DOHH2 (cell line): Measurements from ENCODE around the gene PGM2L1.

Experiments used
- H3F3A ChIP-seq: fragments of 200-600 bp; sonication (generic), shearing (Covaris generic); 2 replicates; pipeline ENCODE4 v1.6.0; 2016; ENCODE audit warnings: antibody characterized with exemption, mild to moderate bottlenecking; ENCODE audit not compliant: control insufficient read depth, insufficient read depth
- H3K27ac ChIP-seq: fragments of 200-600 bp; sonication (generic); 2 replicates; pipeline ENCODE4 v1.5.1; 2014; ENCODE audit warnings: low read depth, mild to moderate bottlenecking, low read length, moderate library complexity
- H3K27me3 ChIP-seq: fragments of 200-600 bp; sonication (generic); 2 replicates; pipeline ENCODE4 v1.6.1; 2014; ENCODE audit warnings: mild to moderate bottlenecking, low read length, mixed read lengths; ENCODE audit not compliant: control insufficient read depth
- H3K36me3 ChIP-seq: fragments of 200-600 bp; sonication (generic); 2 replicates; pipeline ENCODE4 v1.6.1; 2014; ENCODE audit warnings: mild to moderate bottlenecking, low read length, moderate library complexity, mixed read lengths; ENCODE audit not compliant: control insufficient read depth
- H3K4me1 ChIP-seq: fragments of 200-600 bp; sonication (generic); 2 replicates; pipeline ENCODE4 v1.6.1; 2014; ENCODE audit warnings: mild to moderate bottlenecking, low read length, mixed read lengths; ENCODE audit not compliant: control insufficient read depth
- H3K4me2 ChIP-seq: fragments of 200-600 bp; sonication (generic); 2 replicates; pipeline ENCODE4 v1.6.0; 2014; ENCODE audit warnings: mild to moderate bottlenecking, low read length, moderate library complexity
- H3K4me3 ChIP-seq: fragments of 200-600 bp; sonication (generic); 2 replicates; pipeline ENCODE4 v1.5.1; 2014; ENCODE audit warnings: mild to moderate bottlenecking, low read length, mixed read lengths
- H3K79me2 ChIP-seq: fragments of 200-600 bp; sonication (generic); 2 replicates; pipeline ENCODE4 v1.6.1; 2014; ENCODE audit warnings: mild to moderate bottlenecking, low read length, mixed read lengths; ENCODE audit not compliant: control insufficient read depth
- H3K9me2 ChIP-seq: fragments of 200-600 bp; sonication (generic); replicated peaks from 2 replicates; pipeline ENCODE4 v1.6.1; 2014; ENCODE audit warnings: mild to moderate bottlenecking, low read length, mixed read lengths; ENCODE audit not compliant: control insufficient read depth
- H3K9me3 ChIP-seq: fragments of 200-600 bp; sonication (generic); 2 replicates; pipeline ENCODE4 v1.6.1; 2014; ENCODE audit warnings: antibody characterized with exemption, low read length, mixed read lengths; ENCODE audit not compliant: control insufficient read depth, insufficient read depth
- H4K20me1 ChIP-seq: fragments of 200-600 bp; sonication (generic); 2 replicates; pipeline ENCODE4 v1.6.0; 2014; ENCODE audit warnings: low read depth, mild to moderate bottlenecking, antibody characterized with exemption, low read length, moderate library complexity; ENCODE audit not compliant: control insufficient read depth, insufficient read depth
- EZH2phosphoT487 ChIP-seq: fragments of 200-600 bp; sonication (generic); IDR thresholded peaks from 2 replicates; pipeline ENCODE4 v1.6.1; 2017; ENCODE audit warnings: borderline replicate concordance, mild to moderate bottlenecking, antibody characterized with exemption, low read length, moderate library complexity, mixed read lengths
- TF ChIP-seq, protein P1 (sequence below): fragments of 200-600 bp; sonication (generic); IDR thresholded peaks from one replicate; pipeline ENCODE4 v1.5.1; 2014; ENCODE audit warnings: antibody characterized with exemption, mild to moderate bottlenecking, low read depth, low read length; ENCODE audit not compliant: poor library complexity, severe bottlenecking

The PGM2L1 gene

DNA sequence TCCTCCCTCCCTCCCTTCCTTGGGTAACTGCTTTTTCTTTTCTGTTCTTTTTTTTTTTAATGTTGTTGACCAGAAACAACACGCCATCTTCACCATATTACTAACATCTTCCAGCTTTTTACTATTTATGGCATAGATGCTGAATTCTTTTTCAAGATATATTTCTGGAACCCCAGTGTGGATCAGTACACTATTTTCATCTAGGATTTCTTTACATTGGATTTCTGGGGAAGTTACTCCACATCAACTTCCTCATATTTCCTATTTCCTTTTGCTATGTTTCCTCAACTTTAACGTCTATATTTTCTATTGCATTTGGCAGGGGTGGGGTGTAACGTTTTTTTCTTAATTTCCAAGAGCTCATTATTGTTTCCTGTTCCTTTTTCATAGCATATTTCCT is 7.0 kb downstream of the PGM2L1 start:
- H3K27me3 ChIP-seq = peaks cover 13% of the 10 kb centered on the region
- H3K9me3 ChIP-seq = no peaks in the 10 kb centered on the region
- no peak for TF ChIP-seq EZH2phosphoT487
- TF ChIP-seq, protein P1, sequence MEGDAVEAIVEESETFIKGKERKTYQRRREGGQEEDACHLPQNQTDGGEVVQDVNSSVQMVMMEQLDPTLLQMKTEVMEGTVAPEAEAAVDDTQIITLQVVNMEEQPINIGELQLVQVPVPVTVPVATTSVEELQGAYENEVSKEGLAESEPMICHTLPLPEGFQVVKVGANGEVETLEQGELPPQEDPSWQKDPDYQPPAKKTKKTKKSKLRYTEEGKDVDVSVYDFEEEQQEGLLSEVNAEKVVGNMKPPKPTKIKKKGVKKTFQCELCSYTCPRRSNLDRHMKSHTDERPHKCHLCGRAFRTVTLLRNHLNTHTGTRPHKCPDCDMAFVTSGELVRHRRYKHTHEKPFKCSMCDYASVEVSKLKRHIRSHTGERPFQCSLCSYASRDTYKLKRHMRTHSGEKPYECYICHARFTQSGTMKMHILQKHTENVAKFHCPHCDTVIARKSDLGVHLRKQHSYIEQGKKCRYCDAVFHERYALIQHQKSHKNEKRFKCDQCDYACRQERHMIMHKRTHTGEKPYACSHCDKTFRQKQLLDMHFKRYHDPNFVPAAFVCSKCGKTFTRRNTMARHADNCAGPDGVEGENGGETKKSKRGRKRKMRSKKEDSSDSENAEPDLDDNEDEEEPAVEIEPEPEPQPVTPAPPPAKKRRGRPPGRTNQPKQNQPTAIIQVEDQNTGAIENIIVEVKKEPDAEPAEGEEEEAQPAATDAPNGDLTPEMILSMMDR = no peak

DNA sequence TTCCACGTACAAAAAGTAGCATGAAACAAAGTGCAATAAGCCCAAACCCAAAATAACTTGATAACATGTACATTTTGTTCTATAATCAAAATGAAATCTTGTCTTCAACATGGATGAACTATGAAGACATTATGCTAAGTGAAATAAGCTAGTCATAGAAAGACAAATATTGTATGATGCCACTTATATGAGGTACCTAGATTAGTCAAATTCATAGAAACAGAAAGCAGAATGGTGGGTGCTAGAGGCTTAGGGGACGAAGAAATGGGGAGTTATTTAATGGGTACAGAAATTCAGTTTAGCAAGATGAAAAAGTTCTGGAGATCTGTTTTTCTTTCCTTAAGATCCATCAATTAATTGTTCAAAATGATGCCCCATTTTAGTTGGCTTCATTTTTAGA is 7.5 kb downstream of the PGM2L1 start:
- H3K4me2 ChIP-seq = no peak overlapping the region
- H3F3A ChIP-seq = no peaks in the 10 kb centered on the region
- no peaks in the 10 kb centered on the region for H4K20me1 ChIP-seq
- H3K4me1 ChIP-seq = no peaks in the 10 kb centered on the region
- no peak for TF ChIP-seq EZH2phosphoT487
- TF ChIP-seq, protein P1 = no peak
- H3K27ac ChIP-seq = no peak overlapping the region
- H3K27me3 ChIP-seq = peaks cover 13% of the 10 kb centered on the region
- no peaks in the 10 kb centered on the region for H3K79me2 ChIP-seq
- no peak overlapping the region for H3K4me3 ChIP-seq
- no peaks in the 10 kb centered on the region for H3K9me3 ChIP-seq
- no peaks in the 10 kb centered on the region for H3K9me2 ChIP-seq
- no peaks in the 10 kb centered on the region for H3K36me3 ChIP-seq

More for the DNA sequence above, 7.0 kb downstream of the PGM2L1 start:
- Histone ChIP-seq H4K20me1 (no peaks in the 10 kb centered on the region), H3K9me2 (no peaks in the 10 kb centered on the region), H3K4me2 (no peak overlapping the region), H3K36me3 (no peaks in the 10 kb centered on the region), H3K27ac (no peak overlapping the region), H3K4me3 (no peak overlapping the region), H3K79me2 (no peaks in the 10 kb centered on the region), H3F3A (no peaks in the 10 kb centered on the region), H3K4me1 (no peaks in the 10 kb centered on the region)

DNA sequence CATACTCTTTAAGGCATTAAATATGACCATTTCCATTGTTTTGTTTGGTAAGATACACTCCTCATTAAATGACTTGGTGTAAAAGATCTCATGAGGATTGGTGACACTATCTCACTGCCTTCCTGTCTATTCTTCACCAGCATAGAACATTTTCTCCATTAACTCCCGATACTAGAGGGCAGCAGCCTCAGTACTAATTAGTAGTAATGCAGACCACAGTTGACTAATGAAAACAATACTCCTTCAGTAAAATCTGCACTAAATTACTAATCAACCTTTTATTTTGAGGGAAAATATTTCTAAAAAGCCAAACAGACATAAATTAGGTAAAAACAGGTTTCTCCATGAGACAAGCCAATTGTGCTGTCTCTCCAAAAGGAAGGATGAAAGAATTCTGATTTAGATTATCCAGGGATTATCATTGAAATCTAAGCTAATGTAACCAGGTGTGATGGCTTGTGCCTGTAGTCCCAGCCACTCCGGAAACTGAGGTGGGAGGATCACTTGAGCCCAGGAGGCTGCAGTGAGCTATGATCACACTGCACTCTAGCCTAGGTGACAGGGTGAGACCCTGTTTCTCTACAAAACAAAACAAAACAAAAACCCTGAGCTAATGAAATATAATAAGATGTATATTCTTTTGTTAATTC is 9.4 kb downstream of the PGM2L1 start:
- Histone ChIP-seq H3K4me2 (no peak overlapping the region), H3K4me3 (no peak overlapping the region), H4K20me1 (no peaks in the 10 kb centered on the region), H3K4me1 (no peaks in the 10 kb centered on the region), H3K79me2 (no peaks in the 10 kb centered on the region), H3K27ac (no peak overlapping the region), H3K36me3 (no peaks in the 10 kb centered on the region), H3F3A (no peaks in the 10 kb centered on the region), H3K9me3 (no peaks in the 10 kb centered on the region), H3K27me3 (peaks cover 7% of the 10 kb centered on the region), H3K9me2 (no peaks in the 10 kb centered on the region)
- TF ChIP-seq, protein P1 = peak; percentile 79
- no peak for TF ChIP-seq EZH2phosphoT487
